HG03354 (cell line): ENCODE results near the gene C16orf86.

ENCODE experiments used
- ATAC-seq: cut with Tn5 transposase; IDR thresholded peaks from one replicate; pipeline ENCODE4 v1.9.1; 2021; ENCODE audit warnings: mild to moderate bottlenecking; ENCODE audit not compliant: unreplicated experiment, poor library complexity, severe bottlenecking

Gene C16orf86

GRCh38 chr16:67666559-67667452, at the start of gene C16orf86, which contains the start of gene ENKD1:
TSS of gene C16orf86 (plus strand) at chr16:67666814. CDS start at chr16:67666971, 157 bp downstream.
TSS of gene ENKD1 (minus strand) at chr16:67666750. CDS start at chr16:67666442, 308 bp downstream.
- peak; percentile 68 for ATAC-seq

- no peak for ATAC-seq
Observed at GRCh38 chr16:67628216-67628615, 38.4 kb upstream of the C16orf86 start.

GRCh38 chr16:67632415-67633172, 34.0 kb upstream of the C16orf86 start:
- no peak for ATAC-seq

- ATAC-seq, result no peak
Observed at GRCh38 chr16:67636713-67637112, 29.9 kb upstream of the C16orf86 start.

- ATAC-seq, result no peak
Observed at GRCh38 chr16:67637625-67638024, 29.0 kb upstream of the C16orf86 start.

- ATAC-seq, result no peak
Observed at GRCh38 chr16:67641779-67642708, 24.6 kb upstream of the C16orf86 start.

GRCh38 chr16:67644038-67644437, 22.6 kb upstream of the C16orf86 start:
- ATAC-seq, result no peak

- ATAC-seq, result no peak
Observed at GRCh38 chr16:67645397-67646121, 21.1 kb upstream of the C16orf86 start.

- ATAC-seq, result no peak
Observed at GRCh38 chr16:67647111-67647651, 19.4 kb upstream of the C16orf86 start.

GRCh38 chr16:67647681-67648080, 18.9 kb upstream of the C16orf86 start:
- ATAC-seq, result no peak

- no peak for ATAC-seq
Observed at GRCh38 chr16:67648088-67648763, 18.4 kb upstream of the C16orf86 start.

GRCh38 chr16:67648764-67649407, 17.7 kb upstream of the C16orf86 start:
- ATAC-seq, result no peak

- no peak for ATAC-seq
Observed at GRCh38 chr16:67649494-67649931, 17.1 kb upstream of the C16orf86 start.

- no peak for ATAC-seq
Observed at GRCh38 chr16:67650023-67650422, 16.6 kb upstream of the C16orf86 start.

GRCh38 chr16:67651039-67651438, 15.6 kb upstream of the C16orf86 start:
- no peak for ATAC-seq

- ATAC-seq, result no peak
Observed at GRCh38 chr16:67651847-67652246, 14.8 kb upstream of the C16orf86 start.

- no peak for ATAC-seq
Observed at GRCh38 chr16:67652578-67653127, 14.0 kb upstream of the C16orf86 start.
